Endothelial cell of umbilical vein (primary cell): Measurements from ENCODE around the gene PKNOX2. TPM values are rescaled to one million over a fixed set of nuclear protein-coding genes. Genes with fewer than 3 reads are reported as not detected.

Experiments
- BruUV-seq: library from RNA; stranded (reverse); fragments of 400-500 nt; replicated peaks from 2 replicates; lab custom pipeline; 2021; lab: Mats Ljungman, UMichigan
- CTCF ChIA-PET: fragments of 300-600, 350-600 bp; sonication (Branson Sonifier 250); formaldehyde crosslinking; loops from one replicate; lab custom pipeline; 2021; ENCODE audit warnings: antibody characterized with exemption, inconsistent platforms; lab: Charles Lee
- POLR2A ChIA-PET: fragments of 300-600, 350-600 bp; sonication (Branson Sonifier 250); formaldehyde crosslinking; loops from one replicate; lab custom pipeline; 2021; ENCODE audit warnings: antibody characterized with exemption, inconsistent platforms; lab: Charles Lee
- DNase-seq: peaks from one replicate; pipeline ENCODE4 v3.0.0-alpha.2; 2011; ENCODE audit warnings: low read depth, low spot score
- FAIRE-seq: peaks from 2 replicates; lab custom pipeline; 2011; peaks lifted over from hg19 to GRCh38; lab: Jason Lieb, UNC
- H2AFZ ChIP-seq: 2 replicates; pipeline ENCODE4 v1.6.0; 2012; ENCODE audit warnings: low read depth, low read length, control low read depth, inconsistent platforms
- H3K27ac ChIP-seq: 2 replicates; pipeline ENCODE4 v1.5.1; 2011; ENCODE audit warnings: low read depth, mild to moderate bottlenecking, control low read depth, low read length, moderate library complexity; ENCODE audit not compliant: insufficient read depth
- H3K27me3 ChIP-seq, 2 experiments: 2 replicates each; pipeline versions ENCODE4 v1.6.0 to v1.6.1; 2011; ENCODE audit warnings: low read length in 2 of 2, mixed read lengths in 1 of 2; ENCODE audit not compliant: control insufficient read depth in 2 of 2, insufficient read depth in 2 of 2
- H3K36me3 ChIP-seq, 2 experiments: 2 replicates in 1 of 2; 3 replicates in 1 of 2; pipeline ENCODE4 v1.5.1; 2011; ENCODE audit warnings: low read length in 2 of 2, mild to moderate bottlenecking in 1 of 2, moderate library complexity in 1 of 2; ENCODE audit not compliant: control insufficient read depth in 2 of 2, insufficient read depth in 2 of 2; ENCODE audit errors: extremely low read depth in 1 of 2
- H3K4me1 ChIP-seq: 3 replicates; pipeline ENCODE4 v1.5.1; 2011; ENCODE audit warnings: mild to moderate bottlenecking, low read length; ENCODE audit not compliant: control insufficient read depth, insufficient read depth; ENCODE audit errors: extremely low read depth
- H3K4me2 ChIP-seq: 2 replicates; pipeline ENCODE4 v1.6.1; 2011; ENCODE audit warnings: low read length, control low read depth, mixed read lengths; ENCODE audit not compliant: insufficient read depth
- H3K4me3 ChIP-seq, 3 experiments: fragments of 200-600 bp in 1 of 3; sonication (generic), shearing (Covaris generic) in 1 of 3; replicated peaks in 1 of 3; 2 replicates each; pipeline ENCODE4 v1.5.1; 2011 to 2016; ENCODE audit warnings: control low read depth in 3 of 3, low read length in 3 of 3, mild to moderate bottlenecking in 2 of 3, inconsistent platforms in 1 of 3, low read depth in 1 of 3, moderate library complexity in 1 of 3; ENCODE audit not compliant: insufficient read depth in 1 of 3
- H3K79me2 ChIP-seq: 2 replicates; pipeline ENCODE4 v1.6.0; 2012; ENCODE audit warnings: low read length, inconsistent platforms; ENCODE audit not compliant: control insufficient read depth, insufficient read depth
- H3K9ac ChIP-seq: replicated peaks from 2 replicates; pipeline ENCODE3; 2011; ENCODE audit warnings: low read length, control low read depth; ENCODE audit not compliant: insufficient read depth; ENCODE audit errors: extremely low read depth
- H3K9me1 ChIP-seq: replicated peaks from 3 replicates; pipeline ENCODE4 v1.6.0; 2011; ENCODE audit warnings: mild to moderate bottlenecking, low read length; ENCODE audit not compliant: control insufficient read depth, insufficient read depth; ENCODE audit errors: extremely low read depth
- H3K9me3 ChIP-seq: replicated peaks from 2 replicates; pipeline ENCODE4 v1.5.1; 2012; ENCODE audit warnings: low read length, inconsistent platforms; ENCODE audit not compliant: control insufficient read depth, insufficient read depth
- H4K20me1 ChIP-seq: replicated peaks from 2 replicates; pipeline ENCODE3; 2011; ENCODE audit warnings: mild to moderate bottlenecking, low read length; ENCODE audit not compliant: control insufficient read depth, insufficient read depth; ENCODE audit errors: extremely low read depth
- CTCF ChIP-seq, 2 donors: IDR thresholded peaks; 1 replicate in 1 of 2; 2 replicates in 1 of 2; pipeline ENCODE4 v1.5.1; 2011; ENCODE audit warnings: low read length in 2 of 2, mild to moderate bottlenecking in 2 of 2, moderate library complexity in 2 of 2, control low read depth in 1 of 2, inconsistent platforms in 1 of 2, low read depth in 1 of 2; ENCODE audit not compliant: insufficient read depth in 1 of 2; ENCODE audit errors: extremely low read depth in 1 of 2
- EZH2 ChIP-seq: IDR thresholded peaks from 2 replicates; pipeline ENCODE4 v1.6.1; 2012; ENCODE audit warnings: borderline replicate concordance, low read depth, mild to moderate bottlenecking, moderate library complexity, low read length, inconsistent platforms; ENCODE audit not compliant: severe bottlenecking
- FOS ChIP-seq: IDR thresholded peaks from 2 replicates; pipeline ENCODE4 v1.6.1; 2011; ENCODE audit warnings: mild to moderate bottlenecking, low read length, moderate library complexity, borderline replicate concordance; ENCODE audit not compliant: insufficient read depth
- GATA2 ChIP-seq: IDR thresholded peaks from 2 replicates; pipeline ENCODE4 v1.7.0; 2011; ENCODE audit warnings: low read depth, mild to moderate bottlenecking, moderate library complexity, mixed read lengths, low read length; ENCODE audit not compliant: insufficient read length, insufficient read depth
- JUN ChIP-seq: IDR thresholded peaks from 2 replicates; pipeline ENCODE4 v1.6.1; 2011; ENCODE audit warnings: borderline replicate concordance, low read depth; ENCODE audit not compliant: insufficient read length, insufficient read depth
- MAX ChIP-seq: IDR thresholded peaks from 2 replicates; pipeline ENCODE4 v1.6.1; 2011; ENCODE audit not compliant: insufficient read depth, insufficient read length
- POLR2AphosphoS5 ChIP-seq: IDR thresholded peaks from 2 replicates; pipeline ENCODE4 v1.6.1; 2012; ENCODE audit warnings: low read depth, mild to moderate bottlenecking, control low read depth, low read length, moderate library complexity; ENCODE audit not compliant: insufficient read depth
- dilution Hi-C: fragments of 300-500 bp; cut with MboI; formaldehyde crosslinking; loops from one replicate; pipeline ENCODE4 v1.15.0; 2019; ENCODE audit warnings: low sequenced_read_pairs; ENCODE audit not compliant: extremely low pct_ligation_motif_present
- intact Hi-C: fragments of 100-400 bp; cut with micrococcal nuclease; formaldehyde crosslinking; loops from one replicate; pipeline ENCODE4 v1.10.0; 2022
- polyA plus RNA-seq, 4 experiments: library from polyadenylated mRNA; depleted of rRNA in 3 of 4; stranded (reverse) in 3 of 4; unstranded in 1 of 4; fragments of >200 nt; gene quantifications; 2 replicates each; pipeline versions ENCODE4 v1.2.1 to v1.2.3, GENCODE V29; 2011 to 2012; ENCODE audit warnings: missing spikeins in 1 of 4
- total RNA-seq: library from RNA; stranded (reverse); gene quantifications from 2 replicates; pipeline ENCODE4 v1.2.3, GENCODE V29; 2021

The PKNOX2 gene
- total and polyA plus RNA-seq, 2 donors (not counting 3 experiments of a cell fraction or from before 2014, with no cell fraction given) = 0.11 to 0.91 TPM

- TF ChIP-seq JUN = no peak
- TF ChIP-seq GATA2 = no peak
- TF ChIP-seq EZH2 = no peak
- no peaks in the 10 kb centered on the region for H3K79me2 ChIP-seq
- dilution Hi-C loops = no loop called here
- CTCF ChIA-PET = interaction anchor here (0.5 to 3.6 kb wide), 5 partner anchors 17 to 311 kb away, joined by 3 to 31 read pairs (median 4); no protein-coding TSS in a partner anchor
- no peak overlapping the region for H3K4me2 ChIP-seq
- no peaks in the 10 kb centered on the region for H3K9me1 ChIP-seq
- no TSS peak for BruUV-seq
- no peak overlapping the region for H2AFZ ChIP-seq
- H3K9me3 ChIP-seq = no peaks in the 10 kb centered on the region
- FAIRE-seq (no peak), DNase-seq (peak; percentile 19)
- intact Hi-C loops = no loop called here
- H3K27me3 ChIP-seq = peaks cover 7 to 12% of the 10 kb centered on the region in 2 experiments
- POLR2A ChIA-PET = no interaction called here
- H3K4me1 ChIP-seq = peaks cover 4% of the 10 kb centered on the region
- no peak overlapping the region for H3K9ac ChIP-seq
- no peaks in the 10 kb centered on the region for H3K36me3 ChIP-seq
- H4K20me1 ChIP-seq = no peaks in the 10 kb centered on the region
- no peak overlapping the region for H3K27ac ChIP-seq
- no peak overlapping the region for H3K4me3 ChIP-seq
Measured at GRCh38 chr11:125402435-125402834, 237.9 kb downstream of the PKNOX2 start.

GRCh38 chr11:125404157-125404810, 239.7 kb downstream of the PKNOX2 start:
- TF ChIP-seq FOS (no peak), MAX (no peak), CTCF (IDR thresholded peaks at IDR 0.05; ENCODE audit: extremely low read depth in 1 of 2, insufficient read depth in 1 of 2, low read depth in 1 of 2, low read length in 2 of 2) (no peak), POLR2AphosphoS5 (no peak), EZH2 (no peak), JUN (no peak)
- no peaks in the 10 kb centered on the region for H3K36me3 ChIP-seq
- H3K27me3 ChIP-seq = peaks cover 9 to 12% of the 10 kb centered on the region in 2 experiments
- dilution Hi-C loops (no loop called here), intact Hi-C loops (loop anchor here (2.0 kb wide), 1 partner anchor 239 kb away; the partner anchor contains the start of gene PKNOX2)
- no peak overlapping the region for H3K27ac ChIP-seq
- H3K4me1 ChIP-seq = peaks cover 4% of the 10 kb centered on the region
- no peak overlapping the region for H3K4me3 ChIP-seq
- CTCF ChIA-PET = interaction anchor here (0.8 to 3.9 kb wide), 22 partner anchors 10 to 437 kb away, joined by 3 to 48 read pairs (median 6); partner anchors contain the start of gene PKNOX2
- no TSS peak for BruUV-seq
- no peaks in the 10 kb centered on the region for H4K20me1 ChIP-seq
- FAIRE-seq = no peak
- no peak overlapping the region for H3K9ac ChIP-seq
- H3K9me1 ChIP-seq = no peaks in the 10 kb centered on the region
- no peaks in the 10 kb centered on the region for H3K9me3 ChIP-seq
- no peak overlapping the region for H3K4me2 ChIP-seq
- DNase-seq = no peak
- POLR2A ChIA-PET = no interaction called here
- H2AFZ ChIP-seq = no peak overlapping the region
- H3K79me2 ChIP-seq = no peaks in the 10 kb centered on the region
